Endothelial cell (in vitro differentiated cells): ENCODE measurements around the gene VAMP3. TPM values are rescaled to one million over a fixed set of nuclear protein-coding genes. Genes with fewer than 3 reads are reported as not detected.

ENCODE experiments used
- DNase-seq: peaks from one replicate; pipeline ENCODE4 v3.0.0; 2021; ENCODE audit warnings: low spot score
- H3K27ac Mint-ChIP-seq: one replicate; pipeline ENCODE4 v1.8.0; 2021; ENCODE audit warnings: mixed read lengths, inconsistent platforms; ENCODE audit not compliant: unreplicated experiment
- H3K27me3 Mint-ChIP-seq: one replicate; pipeline ENCODE4 v1.8.0; 2021; ENCODE audit warnings: mild to moderate bottlenecking, moderate library complexity, mixed read lengths, inconsistent platforms; ENCODE audit not compliant: unreplicated experiment
- H3K36me3 Mint-ChIP-seq: one replicate; pipeline ENCODE4 v1.8.0; 2021; ENCODE audit warnings: mild to moderate bottlenecking, low read depth, mixed read lengths, inconsistent platforms; ENCODE audit not compliant: unreplicated experiment
- H3K4me1 Mint-ChIP-seq: one replicate; pipeline ENCODE4 v1.8.0; 2021; ENCODE audit warnings: mild to moderate bottlenecking, mixed read lengths, inconsistent platforms; ENCODE audit not compliant: unreplicated experiment
- H3K4me3 Mint-ChIP-seq: one replicate; pipeline ENCODE4 v1.8.0; 2021; ENCODE audit warnings: mild to moderate bottlenecking, mixed read lengths, inconsistent platforms; ENCODE audit not compliant: unreplicated experiment
- H3K9me3 Mint-ChIP-seq: one replicate; pipeline ENCODE4 v1.8.0; 2021; ENCODE audit warnings: mixed read lengths, inconsistent platforms; ENCODE audit not compliant: unreplicated experiment
- total RNA-seq: library from RNA; stranded (reverse); fragmentation: NEBNext Ultra II Directional; extraction: Animal tissue kit (Norgen Biotek cat#: 25700); gene quantifications from one replicate; pipeline ENCODE4 v1.2.1, GENCODE V29; 2021; ENCODE audit not compliant: unreplicated experiment
- TF ChIP-seq, protein P1 (sequence below): fragments of 200-600 bp; sonication (generic); IDR thresholded peaks from one replicate; pipeline ENCODE4 v1.5.0; 2021; ENCODE audit warnings: antibody characterized with exemption; ENCODE audit not compliant: unreplicated experiment

The VAMP3 gene
- total RNA-seq, 1 donor from 2014 or later = 91.0 TPM

DNA sequence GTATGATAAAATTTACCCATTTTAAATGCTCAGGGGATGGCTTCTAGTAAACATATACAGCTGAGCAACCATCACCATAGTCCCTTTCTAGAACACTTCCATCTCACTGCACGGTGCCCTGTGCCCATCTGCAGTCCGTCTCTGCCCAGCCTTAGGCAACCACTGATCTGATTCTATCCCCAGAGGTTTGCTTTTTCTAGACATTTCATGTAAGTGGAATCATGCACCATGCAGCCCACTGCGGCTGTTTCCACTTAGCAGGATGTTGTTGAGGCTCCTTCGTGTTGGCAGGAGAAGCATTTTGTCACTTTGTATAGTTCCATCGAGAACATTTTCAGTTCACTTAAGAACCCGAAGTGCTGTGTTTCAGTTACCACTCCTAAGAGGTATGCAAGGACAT lies 27.8 kb upstream of the VAMP3 start:
- H3K27ac Mint-ChIP-seq = no peak overlapping the region
- DNase-seq = no peak
- peaks cover 14% of the 10 kb centered on the region for H3K36me3 Mint-ChIP-seq

DNA sequence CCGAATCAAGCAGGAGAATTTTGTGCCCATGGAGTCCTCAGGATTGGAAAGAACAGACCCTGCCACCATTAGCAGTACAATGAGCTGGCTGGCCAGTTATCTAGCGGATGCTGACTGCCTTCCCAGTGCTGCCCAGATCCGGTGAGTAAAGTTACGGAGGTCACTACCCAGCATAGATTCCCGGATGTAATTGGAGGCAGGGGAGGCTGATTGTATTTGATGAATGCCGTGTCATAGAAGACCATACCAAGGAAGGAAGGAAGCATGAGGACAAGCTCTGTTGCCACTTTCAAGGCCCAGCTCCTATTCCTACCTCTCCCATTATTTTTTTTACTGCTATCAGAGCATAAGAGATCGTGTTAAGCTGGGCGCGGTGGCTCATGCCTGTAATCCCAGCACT lies 26.2 kb upstream of the VAMP3 start:
- Mint-ChIP-seq H3K36me3 (peaks cover 4% of the 10 kb centered on the region), H3K27ac (no peak overlapping the region)
- no peak for DNase-seq

More for the DNA sequence above, 27.8 kb upstream of the VAMP3 start:
- Mint-ChIP-seq H3K4me1 (no peaks in the 10 kb centered on the region), H3K4me3 (no peak overlapping the region), H3K9me3 (no peaks in the 10 kb centered on the region), H3K27me3 (no peaks in the 10 kb centered on the region)
- TF ChIP-seq, protein P1, sequence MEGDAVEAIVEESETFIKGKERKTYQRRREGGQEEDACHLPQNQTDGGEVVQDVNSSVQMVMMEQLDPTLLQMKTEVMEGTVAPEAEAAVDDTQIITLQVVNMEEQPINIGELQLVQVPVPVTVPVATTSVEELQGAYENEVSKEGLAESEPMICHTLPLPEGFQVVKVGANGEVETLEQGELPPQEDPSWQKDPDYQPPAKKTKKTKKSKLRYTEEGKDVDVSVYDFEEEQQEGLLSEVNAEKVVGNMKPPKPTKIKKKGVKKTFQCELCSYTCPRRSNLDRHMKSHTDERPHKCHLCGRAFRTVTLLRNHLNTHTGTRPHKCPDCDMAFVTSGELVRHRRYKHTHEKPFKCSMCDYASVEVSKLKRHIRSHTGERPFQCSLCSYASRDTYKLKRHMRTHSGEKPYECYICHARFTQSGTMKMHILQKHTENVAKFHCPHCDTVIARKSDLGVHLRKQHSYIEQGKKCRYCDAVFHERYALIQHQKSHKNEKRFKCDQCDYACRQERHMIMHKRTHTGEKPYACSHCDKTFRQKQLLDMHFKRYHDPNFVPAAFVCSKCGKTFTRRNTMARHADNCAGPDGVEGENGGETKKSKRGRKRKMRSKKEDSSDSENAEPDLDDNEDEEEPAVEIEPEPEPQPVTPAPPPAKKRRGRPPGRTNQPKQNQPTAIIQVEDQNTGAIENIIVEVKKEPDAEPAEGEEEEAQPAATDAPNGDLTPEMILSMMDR = no peak

DNA sequence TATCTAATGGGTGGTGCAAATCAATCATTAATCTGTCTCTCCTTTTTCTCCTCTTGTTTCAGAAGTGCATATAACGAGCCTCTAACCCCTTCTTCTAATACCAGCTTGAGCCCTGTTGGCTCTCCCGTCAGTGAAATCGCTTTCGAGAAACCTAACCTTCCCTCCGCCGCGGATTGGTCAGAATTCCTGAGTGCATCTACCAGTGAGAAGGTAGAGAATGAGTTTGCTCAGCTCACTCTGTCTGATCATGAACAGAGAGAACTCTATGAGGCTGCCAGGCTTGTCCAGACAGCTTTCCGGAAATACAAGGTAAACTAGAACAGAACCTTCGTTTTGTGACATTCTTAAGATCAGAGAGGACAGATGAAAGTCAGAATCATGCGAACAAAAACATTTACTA lies 25.3 kb upstream of the VAMP3 start:
- Mint-ChIP-seq H3K36me3 (peaks cover 4% of the 10 kb centered on the region), H3K4me3 (no peak overlapping the region), H3K27ac (no peak overlapping the region), H3K9me3 (no peaks in the 10 kb centered on the region), H3K4me1 (no peaks in the 10 kb centered on the region), H3K27me3 (no peaks in the 10 kb centered on the region)
- TF ChIP-seq, protein P1 = no peak
- no peak for DNase-seq

More for the DNA sequence above, 26.2 kb upstream of the VAMP3 start:
- TF ChIP-seq, protein P1 = no peak
- Mint-ChIP-seq H3K4me3 (no peak overlapping the region), H3K27me3 (no peaks in the 10 kb centered on the region), H3K4me1 (no peaks in the 10 kb centered on the region), H3K9me3 (no peaks in the 10 kb centered on the region)

DNA sequence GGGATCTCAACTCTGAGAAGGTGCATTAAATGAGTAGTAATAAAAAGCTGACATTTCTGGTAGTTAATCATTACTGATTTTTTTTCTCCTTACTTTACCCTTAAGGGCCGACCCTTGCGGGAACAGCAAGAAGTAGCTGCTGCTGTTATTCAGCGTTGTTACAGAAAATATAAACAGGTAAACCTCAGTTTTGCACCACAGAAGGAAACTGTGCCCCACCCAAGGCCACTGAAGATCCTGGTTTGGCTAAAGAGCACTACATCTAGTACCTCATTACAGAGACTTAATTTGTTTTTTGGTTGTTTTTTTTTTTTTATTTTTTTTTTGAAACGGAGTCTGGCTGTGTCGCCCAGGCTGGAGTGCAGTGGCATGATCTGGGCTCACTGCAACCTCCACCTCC lies 23.5 kb upstream of the VAMP3 start:
- Mint-ChIP-seq H3K27me3 (no peaks in the 10 kb centered on the region), H3K4me3 (no peak overlapping the region), H3K36me3 (peaks cover 4% of the 10 kb centered on the region), H3K4me1 (peaks cover 3% of the 10 kb centered on the region), H3K27ac (no peak overlapping the region), H3K9me3 (no peaks in the 10 kb centered on the region)
- no peak for DNase-seq
- TF ChIP-seq, protein P1 = no peak

DNA sequence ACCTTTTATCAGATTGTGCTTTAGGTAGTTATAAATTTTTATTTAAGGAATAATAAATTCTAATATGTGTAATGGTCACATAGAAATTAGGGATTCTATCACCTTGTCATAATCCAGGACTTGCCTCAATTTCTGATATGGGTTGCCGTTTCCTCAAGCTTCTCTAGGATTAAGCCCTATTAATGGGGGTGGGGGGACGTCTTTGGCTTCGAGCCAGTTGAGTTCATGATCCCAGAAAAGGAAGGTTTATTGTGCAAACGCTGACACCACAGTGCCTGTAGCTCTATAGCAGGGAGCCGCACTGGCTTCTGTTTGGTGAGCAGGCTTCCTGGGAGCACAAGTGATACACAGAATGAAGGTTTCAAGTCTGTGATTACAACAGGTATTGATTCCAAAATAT lies 22.0 kb upstream of the VAMP3 start:
- H3K27ac Mint-ChIP-seq = no peak overlapping the region
- DNase-seq = no peak
- H3K36me3 Mint-ChIP-seq = peaks cover 4% of the 10 kb centered on the region
- H3K27me3 Mint-ChIP-seq = no peaks in the 10 kb centered on the region
- H3K4me1 Mint-ChIP-seq = peaks cover 13% of the 10 kb centered on the region
- TF ChIP-seq, protein P1 = no peak
- no peak overlapping the region for H3K4me3 Mint-ChIP-seq
- no peaks in the 10 kb centered on the region for H3K9me3 Mint-ChIP-seq
